IMR-90 (cell line): ENCODE results near the gene DDX39A. TPM values are rescaled to one million over a fixed set of nuclear protein-coding genes. Genes with fewer than 3 reads are reported as not detected.

ENCODE experiments used
- ATAC-seq: fragments of 200-7000 bp; cut with Tn5 transposase; 2 replicates; pipeline ENCODE4 v1.9.1; 2020; ENCODE audit warnings: low read depth, mild to moderate bottlenecking, moderate library complexity
- BruUV-seq: library from RNA; stranded (reverse); fragments of 400-500 nt; replicated peaks from 2 replicates; lab custom pipeline; 2021; lab: Mats Ljungman, UMichigan
- CTCF ChIA-PET: fragments of 300-600 bp; formaldehyde crosslinking; extraction: SDS; loops from one replicate; lab custom pipeline; 2021; ENCODE audit warnings: antibody characterized with exemption; lab: Yijun Ruan, JAX
- POLR2A ChIA-PET: fragments of 300-600 bp; sonication (Branson Sonifier 250); formaldehyde crosslinking; loops from one replicate; lab custom pipeline; 2022; ENCODE audit warnings: antibody characterized with exemption; ENCODE audit not compliant: unreplicated experiment; lab: Charles Lee
- DNase-seq: peaks from one replicate; pipeline ENCODE4 v3.0.0; 2013
- H2AFZ ChIP-seq: replicated peaks from 2 replicates; pipeline ENCODE3; 2013; ENCODE audit warnings: low read length, mild to moderate bottlenecking; ENCODE audit not compliant: poor library complexity
- H2AK5ac ChIP-seq: 2 replicates; pipeline ENCODE4 v1.6.1; 2013; ENCODE audit warnings: low read depth, low read length, inconsistent platforms
- H2AK9ac ChIP-seq: replicated peaks from 2 replicates; pipeline ENCODE3; 2013; ENCODE audit warnings: mild to moderate bottlenecking, low read depth, low read length, moderate library complexity; ENCODE audit not compliant: poor library complexity
- H2BK120ac ChIP-seq: 2 replicates; pipeline ENCODE4 v1.6.1; 2013; ENCODE audit warnings: low read depth, low read length, inconsistent platforms
- H2BK15ac ChIP-seq: 3 replicates; pipeline ENCODE4 v1.6.1; 2013; ENCODE audit warnings: low read depth, low read length, inconsistent platforms
- H2BK20ac ChIP-seq: 2 replicates; pipeline ENCODE4 v1.6.1; 2013; ENCODE audit warnings: low read depth, mild to moderate bottlenecking, inconsistent platforms, low read length, moderate library complexity
- H2BK5ac ChIP-seq: 2 replicates; pipeline ENCODE4 v1.6.1; 2013; ENCODE audit warnings: mild to moderate bottlenecking, low read depth, low read length, inconsistent platforms; ENCODE audit not compliant: poor library complexity, severe bottlenecking
- H3K14ac ChIP-seq: replicated peaks from 2 replicates; pipeline ENCODE4 v1.6.1; 2013; ENCODE audit warnings: low read depth, low read length, inconsistent platforms
- H3K18ac ChIP-seq: 2 replicates; pipeline ENCODE4 v1.6.1; 2013; ENCODE audit warnings: low read depth, low read length, control low read depth
- H3K23ac ChIP-seq: 2 replicates; pipeline ENCODE4 v1.6.1; 2013; ENCODE audit warnings: low read depth, low read length, inconsistent platforms
- H3K27ac ChIP-seq: 2 replicates; pipeline ENCODE4 v1.5.1; 2013; ENCODE audit warnings: mild to moderate bottlenecking, control low read depth, low read length; ENCODE audit not compliant: insufficient read depth
- H3K27me3 ChIP-seq: 2 replicates; pipeline ENCODE4 v1.6.1; 2013; ENCODE audit warnings: low read length; ENCODE audit not compliant: control insufficient read depth, insufficient read depth
- H3K36me3 ChIP-seq: 2 replicates; pipeline ENCODE4 v1.6.1; 2013; ENCODE audit warnings: low read length, mixed read lengths; ENCODE audit not compliant: control insufficient read depth, insufficient read depth
- H3K4ac ChIP-seq: 2 replicates; pipeline ENCODE4 v1.6.1; 2013; ENCODE audit warnings: low read depth, low read length, inconsistent platforms
- H3K4me1 ChIP-seq: 2 replicates; pipeline ENCODE4 v1.6.1; 2013; ENCODE audit warnings: low read length, mixed read lengths; ENCODE audit not compliant: control insufficient read depth, insufficient read depth
- H3K4me2 ChIP-seq: 2 replicates; pipeline ENCODE4 v1.6.1; 2013; ENCODE audit warnings: low read depth, mild to moderate bottlenecking, control low read depth, low read length, moderate library complexity
- H3K4me3 ChIP-seq: 2 replicates; pipeline ENCODE4 v1.5.1; 2013; ENCODE audit warnings: low read depth, mild to moderate bottlenecking, control low read depth, low read length, moderate library complexity; ENCODE audit not compliant: insufficient read depth
- H3K56ac ChIP-seq: 2 replicates; pipeline ENCODE4 v1.6.1; 2013; ENCODE audit warnings: low read length, inconsistent platforms; ENCODE audit not compliant: insufficient read depth; ENCODE audit errors: extremely low read depth
- H3K79me1 ChIP-seq, 2 experiments: 2 replicates each; pipeline ENCODE4 v1.6.1; 2013; ENCODE audit warnings: low read length in 2 of 2, inconsistent platforms in 1 of 2, low read depth in 1 of 2
- H3K9ac ChIP-seq: 2 replicates; pipeline ENCODE4 v1.6.1; 2013; ENCODE audit warnings: low read depth, low read length, control low read depth
- H3K9me1 ChIP-seq: 2 replicates; pipeline ENCODE4 v1.6.1; 2013; ENCODE audit warnings: low read length, inconsistent platforms; ENCODE audit not compliant: insufficient read depth
- H3K9me3 ChIP-seq: 2 replicates; pipeline ENCODE4 v1.6.1; 2013; ENCODE audit warnings: low read length; ENCODE audit not compliant: control insufficient read depth, insufficient read depth
- H4K20me1 ChIP-seq: 2 replicates; pipeline ENCODE4 v1.6.1; 2013; ENCODE audit warnings: low read length, inconsistent platforms; ENCODE audit not compliant: insufficient read depth
- H4K5ac ChIP-seq: 2 replicates; pipeline ENCODE4 v1.6.1; 2013; ENCODE audit warnings: mild to moderate bottlenecking, low read depth, low read length, control low read depth
- H4K8ac ChIP-seq, 2 experiments: 2 replicates each; pipeline ENCODE4 v1.6.1; 2013; ENCODE audit warnings: low read depth in 2 of 2, low read length in 2 of 2, control low read depth in 1 of 2, inconsistent platforms in 1 of 2
- H4K91ac ChIP-seq: 2 replicates; pipeline ENCODE4 v1.6.1; 2013; ENCODE audit warnings: low read depth, low read length, inconsistent platforms; ENCODE audit not compliant: insufficient read depth
- CHD1 ChIP-seq: IDR thresholded peaks from 2 replicates; pipeline ENCODE4 v1.6.1; 2012; ENCODE audit warnings: low read depth, low read length, improper control_type of control experiment
- ELK1 ChIP-seq: fragments of 150-350 bp; IDR thresholded peaks from 2 replicates; pipeline ENCODE4 v1.6.1; 2016; ENCODE audit warnings: low read depth, mild to moderate bottlenecking, low read length, moderate library complexity, borderline replicate concordance
- FOS ChIP-seq: fragments of 150-350 bp; IDR thresholded peaks from 2 replicates; pipeline ENCODE4 v1.6.1; 2016; ENCODE audit warnings: low read depth, low read length
- MAZ ChIP-seq: IDR thresholded peaks from 2 replicates; pipeline ENCODE4 v1.6.1; 2012; ENCODE audit warnings: low read depth, mild to moderate bottlenecking, low read length, improper control_type of control experiment, moderate library complexity, borderline replicate concordance
- MXI1 ChIP-seq: IDR thresholded peaks from 2 replicates; pipeline ENCODE4 v1.6.1; 2012; ENCODE audit warnings: low read depth, mild to moderate bottlenecking, low read length, moderate library complexity, borderline replicate concordance
- RCOR1 ChIP-seq: IDR thresholded peaks from 2 replicates; pipeline ENCODE4 v1.6.1; 2012; ENCODE audit warnings: mild to moderate bottlenecking, low read length, improper control_type of control experiment; ENCODE audit not compliant: insufficient replicate concordance
- RFX5 ChIP-seq: IDR thresholded peaks from 2 replicates; pipeline ENCODE4 v1.8.0; 2012; ENCODE audit warnings: low read depth, mild to moderate bottlenecking, low read length, moderate library complexity
- USF2 ChIP-seq: fragments of 150-350 bp; IDR thresholded peaks from 2 replicates; pipeline ENCODE4 v1.6.1; 2017; ENCODE audit warnings: mild to moderate bottlenecking, antibody characterized with exemption, low read length, low read depth
- WGBS, 2 experiments: methylation state at CpG; one replicate each; pipeline versions ENCODE4 v1.1.5 to v1.1.7; 2013; ENCODE audit warnings: missing lambda C conversion rate in 2 of 2; ENCODE audit not compliant: insufficient read length in 1 of 2; ENCODE audit errors: extremely low coverage in 2 of 2; 5-methylcytosine and 5-hydroxymethylcytosine counted together
- dilution Hi-C: fragments of 300-500 bp; cut with HindIII; formaldehyde crosslinking; loops from one replicate; pipeline ENCODE4 v1.14.3; 2018; ENCODE audit warnings: low sequenced_read_pairs; ENCODE audit not compliant: unreplicated experiment
- in situ Hi-C: fragments of 300-500 bp; cut with MboI; formaldehyde crosslinking; loops from 3 replicates; pipeline ENCODE4 v1.14.3; 2019; ENCODE audit warnings: low sequenced_read_pairs, inconsistent platforms, mixed read lengths
- intact Hi-C: fragments of 100-400 bp; cut with micrococcal nuclease; formaldehyde crosslinking; loops from 2 replicates; pipeline ENCODE4 v1.10.0; 2022
- polyA plus RNA-seq, 3 experiments: library from polyadenylated mRNA; depleted of rRNA; stranded (reverse); fragments of >200 nt; gene quantifications; 2 replicates each; pipeline ENCODE4 v1.2.3, GENCODE V29; 2012; ENCODE audit warnings: low replicate concordance in 1 of 3
- total RNA-seq: library from RNA; depleted of rRNA; stranded (reverse); fragments of >200 nt; gene quantifications from 2 replicates; pipeline ENCODE4 v1.2.3, GENCODE V29; 2012

Gene DDX39A
- total and polyA plus RNA-seq, 2 of the 4 experiments (the other 2 are of a cell fraction): 82.5 to 83.0 TPM

- no peak overlapping the region for H3K27ac ChIP-seq
- in situ Hi-C loops (no loop called here), intact Hi-C loops (no loop called here), dilution Hi-C loops (no loop called here)
- no peak overlapping the region for H3K14ac ChIP-seq
- no peak overlapping the region for H3K4me2 ChIP-seq
- TF ChIP-seq ELK1: no peak
- no peak for TF ChIP-seq USF2
- no peak for TF ChIP-seq RFX5
- no peak for TF ChIP-seq CHD1
- TF ChIP-seq MAZ: no peak
- TF ChIP-seq FOS: no peak
- TF ChIP-seq MXI1: no peak
- no peak for TF ChIP-seq RCOR1
- DNase-seq (no peak), ATAC-seq (no peak)
- no TSS peak for BruUV-seq
- H3K9me3 ChIP-seq: no peaks in the 10 kb centered on the region
- H2AK9ac ChIP-seq: no peak overlapping the region
- no peaks in the 10 kb centered on the region for H3K79me1 ChIP-seq
- 0 out of 2 replicates have a peak, but pooled peaks cover 3% of the 10 kb centered on the region for H3K9me1 ChIP-seq
- H2AFZ ChIP-seq: no peak overlapping the region
- WGBS, 2 experiments: 50% methylated on average over 2 of the region's 5 CpGs; no CpG with 5 or more reads in 1 of the 2 experiments
- H4K91ac ChIP-seq: no peak overlapping the region
- no peak overlapping the region for H3K9ac ChIP-seq
- H3K4ac ChIP-seq: no peak overlapping the region
- H2BK5ac ChIP-seq: no peak overlapping the region
- H3K36me3 ChIP-seq: peaks cover 11% of the 10 kb centered on the region
- no peak overlapping the region for H3K18ac ChIP-seq
- no peak overlapping the region for H2AK5ac ChIP-seq
- POLR2A ChIA-PET: no interaction called here
- no peak overlapping the region for H3K56ac ChIP-seq
- CTCF ChIA-PET: no interaction called here
- H3K4me1 ChIP-seq: no peaks in the 10 kb centered on the region
- H2BK15ac ChIP-seq: no peak overlapping the region
- no peak overlapping the region for H2BK20ac ChIP-seq
- no peak overlapping the region for H4K8ac ChIP-seq
- no peak overlapping the region for H3K4me3 ChIP-seq
- H3K23ac ChIP-seq: no peak overlapping the region
- no peaks in the 10 kb centered on the region for H4K20me1 ChIP-seq
- H2BK120ac ChIP-seq: no peak overlapping the region
- H4K5ac ChIP-seq: no peak overlapping the region
- H3K27me3 ChIP-seq: no peaks in the 10 kb centered on the region
These were observed 25.8 kb downstream of the DDX39A start for GRCh38 chr19:14393329-14393728.
